NT2/D1 (cell line): ENCODE measurements around the gene MUC6.

ENCODE experiments used
- SUZ12 ChIP-seq: IDR thresholded peaks from 2 replicates; pipeline ENCODE4 v1.6.1; 2011; ENCODE audit not compliant: insufficient read length, insufficient read depth; ENCODE audit errors: extremely low read depth
- ZNF274 ChIP-seq: IDR thresholded peaks from 2 replicates; pipeline ENCODE4 v1.6.1; 2011; ENCODE audit warnings: mild to moderate bottlenecking, low read depth, low read length

GRCh38 chr11:1005928-1006327 is 30.6 kb downstream of the MUC6 start:
- TF ChIP-seq ZNF274 (no peak), SUZ12 (no peak)
